Activated CD8-positive, alpha-beta T cell treated with anti-CD3 and anti-CD28 coated beads for 36 hours (primary cell): Measurements from ENCODE around the gene PEA15. TPM values are rescaled to one million over a fixed set of nuclear protein-coding genes. Genes with fewer than 3 reads are reported as not detected.

ENCODE experiments used
- ATAC-seq: fragments of 200-7000 bp; cut with Tn5 transposase; one replicate; pipeline ENCODE4 v1.10.0; 2021; ENCODE audit warnings: mild to moderate bottlenecking, moderate library complexity
- CTCF ChIA-PET: fragments of 350-600 bp; sonication (Branson Sonifier 250); formaldehyde crosslinking; loops from one replicate; lab custom pipeline; 2021; ENCODE audit warnings: antibody characterized with exemption; lab: Charles Lee
- POLR2A ChIA-PET: fragments of 350-600 bp; sonication (Branson Sonifier 250); formaldehyde crosslinking; loops from one replicate; lab custom pipeline; 2021; ENCODE audit warnings: antibody characterized with exemption; lab: Charles Lee
- DNase-seq: peaks from one replicate; pipeline ENCODE4 v3.0.0-alpha.2; 2020
- H3K27ac Mint-ChIP-seq: one replicate; pipeline ENCODE4 v1.8.0; 2021; ENCODE audit warnings: mild to moderate bottlenecking, mixed read lengths
- H3K27me3 Mint-ChIP-seq: one replicate; pipeline ENCODE4 v1.8.0; 2021; ENCODE audit warnings: mixed read lengths
- H3K36me3 Mint-ChIP-seq: one replicate; pipeline ENCODE4 v1.8.0; 2021; ENCODE audit warnings: low read depth, mixed read lengths
- H3K4me1 Mint-ChIP-seq: one replicate; pipeline ENCODE4 v1.8.0; 2021; ENCODE audit warnings: low read depth, mixed read lengths
- H3K4me3 Mint-ChIP-seq: one replicate; pipeline ENCODE4 v1.8.0; 2021; ENCODE audit warnings: mild to moderate bottlenecking, moderate library complexity, mixed read lengths
- H3K9me3 Mint-ChIP-seq: one replicate; pipeline ENCODE4 v1.8.0; 2021; ENCODE audit warnings: mixed read lengths
- CTCF ChIP-seq: fragments of 200-600 bp; IDR thresholded peaks from one replicate; pipeline ENCODE4 v1.8.0; 2022; ENCODE audit warnings: antibody characterized with exemption, mild to moderate bottlenecking
- intact Hi-C: fragments of 100-400 bp; cut with micrococcal nuclease; formaldehyde crosslinking; loops from one replicate; pipeline ENCODE4 v1.10.0; 2022
- total RNA-seq, 2 experiments: library from RNA; stranded (reverse); gene quantifications; one replicate each; pipeline ENCODE4 v1.2.3, GENCODE V29; 2021

PEA15 gene
- total RNA-seq, 2 experiments from 2014 or later = 31.8 to 34.1 TPM

- intact Hi-C loops = no loop called here
Observed at GRCh38 chr1:160227561-160227960, 22.4 kb downstream of the PEA15 start.

GRCh38 chr1:160228431-160228830, 23.2 kb downstream of the PEA15 start:
- DNase-seq (no peak), ATAC-seq (no peak)
- no peaks in the 10 kb centered on the region for H3K9me3 Mint-ChIP-seq
- intact Hi-C loops = no loop called here
- no peak for TF ChIP-seq CTCF
- no peak overlapping the region for H3K4me3 Mint-ChIP-seq
- ChIA-PET POLR2A (interaction anchor here (0.8 to 2.1 kb wide), 3 partner anchors 8 to 63 kb away, joined by 3 to 9 read pairs (median 3); no protein-coding TSS in a partner anchor), CTCF (interaction anchor here (0.6 to 3.2 kb wide), 7 partner anchors 23 to 150 kb away, joined by 3 to 18 read pairs (median 5); no protein-coding TSS in a partner anchor)
- no peak overlapping the region for H3K27ac Mint-ChIP-seq
- peaks cover 2% of the 10 kb centered on the region for H3K4me1 Mint-ChIP-seq
- H3K27me3 Mint-ChIP-seq = no peaks in the 10 kb centered on the region
- H3K36me3 Mint-ChIP-seq = peaks cover 19% of the 10 kb centered on the region

More at GRCh38 chr1:160227561-160227960, 22.4 kb downstream of the PEA15 start:
- H3K9me3 Mint-ChIP-seq = no peaks in the 10 kb centered on the region
- POLR2A ChIA-PET = no interaction called here
- DNase-seq = no peak
- ATAC-seq = no peak
- CTCF ChIA-PET = interaction anchor here (1.0 to 3.2 kb wide), 5 partner anchors 24 to 221 kb away, joined by 3 to 18 read pairs (median 5); no protein-coding TSS in a partner anchor
- peaks cover 22% of the 10 kb centered on the region for H3K36me3 Mint-ChIP-seq
- H3K27me3 Mint-ChIP-seq = no peaks in the 10 kb centered on the region
- H3K4me1 Mint-ChIP-seq = no peaks in the 10 kb centered on the region
- H3K27ac Mint-ChIP-seq = no peak overlapping the region
- no peak overlapping the region for H3K4me3 Mint-ChIP-seq
- TF ChIP-seq CTCF = no peak

GRCh38 chr1:160232911-160233310, 27.7 kb downstream of the PEA15 start:
- Mint-ChIP-seq H3K36me3 (peaks cover 33% of the 10 kb centered on the region), H3K9me3 (no peaks in the 10 kb centered on the region), H3K27ac (no peak overlapping the region), H3K4me1 (peaks cover 17% of the 10 kb centered on the region), H3K27me3 (no peaks in the 10 kb centered on the region), H3K4me3 (no peak overlapping the region)
- CTCF ChIA-PET = interaction anchor here (1.2 to 2.4 kb wide), 8 partner anchors 13 to 186 kb away, joined by 3 to 10 read pairs (median 4); no protein-coding TSS in a partner anchor
- POLR2A ChIA-PET = interaction anchor here (0.7 kb wide), 2 partner anchors 29 to 99 kb away, joined by 3 read pairs; no protein-coding TSS in a partner anchor
- intact Hi-C loops = no loop called here
- DNase-seq (no peak), ATAC-seq (no peak)
- TF ChIP-seq CTCF = no peak

GRCh38 chr1:160236806-160237205, 31.6 kb downstream of the PEA15 start:
- no peak for TF ChIP-seq CTCF
- Mint-ChIP-seq H3K9me3 (no peaks in the 10 kb centered on the region), H3K36me3 (peaks cover 39% of the 10 kb centered on the region), H3K27me3 (no peaks in the 10 kb centered on the region), H3K27ac (peak overlapping the region; percentile 45), H3K4me1 (peaks cover 17% of the 10 kb centered on the region), H3K4me3 (no peak overlapping the region)
- DNase-seq (no peak), ATAC-seq (no peak)
- ChIA-PET CTCF (no interaction called here), POLR2A (interaction anchor here (0.6 kb wide), 1 partner anchor 17 kb away, joined by 3 read pairs; no protein-coding TSS in a partner anchor)
- intact Hi-C loops = no loop called here

- H3K36me3 Mint-ChIP-seq = peaks cover 42% of the 10 kb centered on the region
- H3K27me3 Mint-ChIP-seq = no peaks in the 10 kb centered on the region
- no peaks in the 10 kb centered on the region for H3K9me3 Mint-ChIP-seq
- intact Hi-C loops = no loop called here
- H3K27ac Mint-ChIP-seq = no peak overlapping the region
- H3K4me1 Mint-ChIP-seq = peaks cover 17% of the 10 kb centered on the region
- TF ChIP-seq CTCF = no peak
- CTCF ChIA-PET = interaction anchor here (7.7 kb wide), 1 partner anchor 53 kb away, joined by 42 read pairs; no protein-coding TSS in a partner anchor
- ATAC-seq = no peak
- no peak for DNase-seq
- POLR2A ChIA-PET = interaction anchor here (0.6 to 1.1 kb wide), 2 partner anchors 18 to 31 kb away, joined by 3 read pairs; no protein-coding TSS in a partner anchor
- no peak overlapping the region for H3K4me3 Mint-ChIP-seq
Observed at GRCh38 chr1:160237558-160237957, 32.4 kb downstream of the PEA15 start.
